B cell (primary cell): ENCODE data around the gene H2BK1. TPM values are rescaled to one million over a fixed set of nuclear protein-coding genes. Genes with fewer than 3 reads are reported as not detected.

ENCODE experiments used
- ATAC-seq: fragments of 200-7000 bp; cut with Tn5 transposase; one replicate; pipeline ENCODE4 v1.10.0; 2021; ENCODE audit warnings: low read depth, mild to moderate bottlenecking, moderate number of reproducible peaks, moderate library complexity
- CTCF ChIA-PET: fragments of 350-600 bp; sonication (Branson Sonifier 250); formaldehyde crosslinking; loops from one replicate; lab custom pipeline; 2021; ENCODE audit warnings: antibody characterized with exemption, inconsistent platforms; lab: Charles Lee
- POLR2A ChIA-PET: fragments of 350-600 bp; sonication (Branson Sonifier 250); formaldehyde crosslinking; loops from one replicate; lab custom pipeline; 2021; ENCODE audit warnings: antibody characterized with exemption; lab: Charles Lee
- DNase-seq: peaks from one replicate; pipeline ENCODE4 v3.0.0; 2013
- H2AFZ ChIP-seq: 2 replicates; pipeline ENCODE4 v1.6.1; 2012; ENCODE audit warnings: mild to moderate bottlenecking, low read depth, low read length; ENCODE audit not compliant: insufficient read depth, poor library complexity, severe bottlenecking
- H3K27ac ChIP-seq, 2 donors: 1 replicate in 1 of 2; 2 replicates in 1 of 2; pipeline ENCODE4 v1.5.1; 2012 to 2013; ENCODE audit warnings: low read length in 2 of 2, mild to moderate bottlenecking in 2 of 2, moderate library complexity in 1 of 2
- H3K27me3 ChIP-seq, 4 experiments: fragments of 200-600 bp in 1 of 4; sonication (generic) in 1 of 4; replicated peaks in 1 of 4; 1 replicate in 2 of 4; 2 replicates in 2 of 4; pipeline versions ENCODE4 v1.6.1 to v1.7.0; 2013 to 2016; ENCODE audit warnings: low read length in 3 of 4, mild to moderate bottlenecking in 2 of 4, mixed read lengths in 1 of 4, moderate library complexity in 1 of 4; ENCODE audit not compliant: insufficient read depth in 4 of 4, control insufficient read depth in 3 of 4; ENCODE audit errors: control extremely low read depth in 1 of 4
- H3K36me3 ChIP-seq, 2 experiments: replicated peaks in 1 of 2; 1 replicate in 1 of 2; 2 replicates in 1 of 2; pipeline versions ENCODE4 v1.6.1 to v1.7.1; 2013; ENCODE audit warnings: low read length in 1 of 2; ENCODE audit not compliant: insufficient read depth in 2 of 2, control insufficient read depth in 1 of 2; ENCODE audit errors: control extremely low read depth in 1 of 2, extremely low read depth in 1 of 2
- H3K4me1 ChIP-seq, 2 donors: fragments of 200-600 bp in 1 of 2; sonication (generic) in 1 of 2; 1 replicate in 1 of 2; 2 replicates in 1 of 2; pipeline versions ENCODE4 v1.5.1 to v1.6.1; 2013 to 2017; ENCODE audit warnings: low read length in 2 of 2; ENCODE audit not compliant: control insufficient read depth in 2 of 2, insufficient read depth in 2 of 2
- H3K4me2 ChIP-seq: replicated peaks from 2 replicates; pipeline ENCODE3; 2012; ENCODE audit warnings: mild to moderate bottlenecking, low read depth, low read length; ENCODE audit not compliant: poor library complexity, severe bottlenecking
- H3K4me3 ChIP-seq, 5 experiments: fragments of 200-600 bp in 1 of 5; sonication (generic) in 1 of 5; 1 replicate in 3 of 5; 2 replicates in 2 of 5; pipeline versions ENCODE4 v1.5.1 to v1.7.0; 2011 to 2016; ENCODE audit warnings: low read length in 4 of 5, mild to moderate bottlenecking in 4 of 5, low read depth in 2 of 5, control low read depth in 1 of 5, moderate library complexity in 1 of 5; ENCODE audit not compliant: insufficient read depth in 1 of 5; ENCODE audit errors: control extremely low read depth in 1 of 5, extremely low read depth in 1 of 5
- H3K79me2 ChIP-seq: fragments of 200-600 bp; sonication (generic); one replicate; pipeline ENCODE4 v1.6.0; 2016; ENCODE audit warnings: low read length; ENCODE audit not compliant: control insufficient read depth, insufficient read depth
- H3K9ac ChIP-seq: fragments of 200-600 bp; sonication (generic); 2 replicates; pipeline ENCODE4 v1.6.1; 2017; ENCODE audit warnings: mild to moderate bottlenecking, low read length, moderate library complexity
- H3K9me3 ChIP-seq, 3 donors: one replicate each; pipeline versions ENCODE4 v1.6.1 to v1.7.1; 2013; ENCODE audit warnings: low read length in 2 of 3; ENCODE audit not compliant: control insufficient read depth in 2 of 3, insufficient read depth in 1 of 3; ENCODE audit errors: control extremely low read depth in 1 of 3
- H4K20me1 ChIP-seq: 2 replicates; pipeline ENCODE4 v1.6.0; 2012; ENCODE audit warnings: mild to moderate bottlenecking, low read length; ENCODE audit not compliant: insufficient read depth, control insufficient read depth, poor library complexity, severe bottlenecking
- H3K27ac Mint-ChIP-seq: one replicate; pipeline ENCODE4 v1.8.0; 2021; ENCODE audit warnings: mixed read lengths
- H3K27me3 Mint-ChIP-seq: one replicate; pipeline ENCODE4 v1.8.0; 2021; ENCODE audit warnings: mixed read lengths
- H3K4me1 Mint-ChIP-seq: one replicate; pipeline ENCODE4 v1.8.0; 2021; ENCODE audit warnings: mixed read lengths
- H3K4me3 Mint-ChIP-seq: one replicate; pipeline ENCODE4 v1.8.0; 2021; ENCODE audit warnings: mixed read lengths
- H3K9me3 Mint-ChIP-seq: one replicate; pipeline ENCODE4 v1.8.0; 2022; ENCODE audit warnings: mixed read lengths; ENCODE audit not compliant: insufficient read depth
- CTCF ChIP-seq: fragments of 200-600 bp; IDR thresholded peaks from one replicate; pipeline ENCODE4 v1.8.0; 2022; ENCODE audit warnings: antibody characterized with exemption, mild to moderate bottlenecking
- EZH2 ChIP-seq: IDR thresholded peaks from 2 replicates; pipeline ENCODE4 v1.6.1; 2012; ENCODE audit warnings: borderline replicate concordance, low read depth, mild to moderate bottlenecking, moderate library complexity, low read length; ENCODE audit not compliant: insufficient read depth, poor library complexity, severe bottlenecking
- WGBS: methylation state at CpG from one replicate; pipeline ENCODE4 v1.1.5; 2013; ENCODE audit warnings: missing lambda C conversion rate; ENCODE audit not compliant: insufficient coverage; 5-methylcytosine and 5-hydroxymethylcytosine counted together
- intact Hi-C: fragments of 100-400 bp; cut with micrococcal nuclease; formaldehyde crosslinking; loops from one replicate; pipeline ENCODE4 v1.10.0; 2022
- polyA plus RNA-seq: library from polyadenylated mRNA; depleted of rRNA; stranded (reverse); fragments of >200 nt; gene quantifications from 2 replicates; pipeline ENCODE4 v1.2.3, GENCODE V29; 2012
- total RNA-seq, 2 donors: library from RNA; stranded (reverse); fragments of 120-200 nt in 1 of 2; gene quantifications; 1 replicate in 1 of 2; 2 replicates in 1 of 2; pipeline versions ENCODE4 v1.2.3 to v1.2.4, GENCODE V29; 2013 to 2022

H2BK1 gene
- total and polyA plus RNA-seq, 2 donors (not counting 1 experiment from before 2014, with no cell fraction given) = 4.2 TPM; not detected in 1

GRCh38 chr7:151250181-151251132, 40.2 kb upstream of the H2BK1 start:
- H3K27ac ChIP-seq = no peak overlapping the region
- DNase-seq = no peak
- WGBS = 66% methylated on average over 6 of the region's 7 CpGs
- peaks cover 0 to 10% (median 0%) of the 10 kb centered on the region in 3 donors for H3K9me3 ChIP-seq
- ChIA-PET CTCF (no interaction called here), POLR2A (interaction anchor here (0.5 kb wide), 1 partner anchor 23 kb away, joined by 3 read pairs; the partner anchor contains the start of gene ABCF2)
- no peaks in the 10 kb centered on the region for H4K20me1 ChIP-seq
- no peak overlapping the region for H3K4me2 ChIP-seq
- peaks cover 37% of the 10 kb centered on the region for H3K4me1 Mint-ChIP-seq
- no peak for TF ChIP-seq CTCF
- no peak for TF ChIP-seq EZH2
- peak overlapping the region; percentile 70 for H3K4me3 Mint-ChIP-seq
- H3K4me1 ChIP-seq = peaks cover 27 to 36% of the 10 kb centered on the region in 2 donors
- H3K79me2 ChIP-seq = no peaks in the 10 kb centered on the region
- no peak overlapping the region for H3K4me3 ChIP-seq
- H3K27me3 ChIP-seq = peaks cover 0 to 65% (median 27%) of the 10 kb centered on the region in 4 experiments
- ATAC-seq = no peak
- peak overlapping the region; percentile 37 for H3K27ac Mint-ChIP-seq
- peaks cover 49% of the 10 kb centered on the region for H3K27me3 Mint-ChIP-seq
- no peaks in the 10 kb centered on the region for H3K9me3 Mint-ChIP-seq
- no peaks in the 10 kb centered on the region for H3K36me3 ChIP-seq
- no peak overlapping the region for H3K9ac ChIP-seq
- intact Hi-C loops = no loop called here
- no peak overlapping the region for H2AFZ ChIP-seq

GRCh38 chr7:151249732-151250072, 39.4 kb upstream of the H2BK1 start:
- Histone ChIP-seq H3K9ac (no peak overlapping the region), H3K4me1 (peaks cover 33 to 42% of the 10 kb centered on the region in 2 donors), H3K36me3 (no peaks in the 10 kb centered on the region), H3K4me2 (peak overlapping the region; percentile 98), H4K20me1 (no peaks in the 10 kb centered on the region), H3K9me3 (peaks cover 0 to 15% (median 0%) of the 10 kb centered on the region in 3 donors), H3K4me3 (no peak overlapping the region), H3K27me3 (peaks cover 0 to 71% (median 29%) of the 10 kb centered on the region in 4 experiments), H3K79me2 (no peaks in the 10 kb centered on the region), H3K27ac (no peak overlapping the region), H2AFZ (peak overlapping the region; percentile 82)
- ChIA-PET CTCF (no interaction called here), POLR2A (interaction anchor here (0.5 kb wide), 1 partner anchor 23 kb away, joined by 3 read pairs; the partner anchor contains the start of gene ABCF2)
- ATAC-seq (no peak), DNase-seq (peak; percentile 27)
- intact Hi-C loops = loop anchor here (2.0 to 5.0 kb wide), 3 partner anchors 53 to 383 kb away; partner anchors contain the start of gene NUB1
- H3K9me3 Mint-ChIP-seq = no peaks in the 10 kb centered on the region
- 45% methylated on average over 4 of the region's 5 CpGs for WGBS
- H3K4me3 Mint-ChIP-seq = peak overlapping the region; percentile 86
- peaks cover 43% of the 10 kb centered on the region for H3K27me3 Mint-ChIP-seq
- no peak overlapping the region for H3K27ac Mint-ChIP-seq
- TF ChIP-seq EZH2 = no peak
- TF ChIP-seq CTCF = no peak
- H3K4me1 Mint-ChIP-seq = peaks cover 41% of the 10 kb centered on the region
